Measurements from ENCODE around the gene PLAGL2.

- no peak for TF ChIP-seq CTCF (conservative IDR thresholded peaks at IDR 0.05; ENCODE audit: low read length)
- TF ChIP-seq EZH2phosphoT487 (IDR thresholded peaks at IDR 0.05; ENCODE audit: borderline replicate concordance) = no peak
Measured at GRCh38 chr20:32227306-32227705, 19.8 kb upstream of the PLAGL2 start.
